Hypothalamus (tissue), 51 donors: Measurements from ENCODE around the gene SETD1B.
A peak's percentile ranks its signal among the peaks of the same experiment; 100 is the strongest.
"Not testable (repeated sequence)": the region's sequence is repeated elsewhere in the genome, so short reads cannot be mapped to it uniquely, and the experiment has no call there.

Source experiments
- DNase-seq, 51 donors: peaks; one replicate each; lab custom pipeline; 2025; lab: John Stamatoyannopoulos, UW

Gene SETD1B

GRCh38 chr12:121803861-121804416 is at the start of gene SETD1B:
SETD1B (plus strand) TSS chr12:121804009; CDS start chr12:121804738, 729 bp downstream.
- peak in 41 of 51 donors; percentile 14 to 81 (median 45) for DNase-seq

DNA sequence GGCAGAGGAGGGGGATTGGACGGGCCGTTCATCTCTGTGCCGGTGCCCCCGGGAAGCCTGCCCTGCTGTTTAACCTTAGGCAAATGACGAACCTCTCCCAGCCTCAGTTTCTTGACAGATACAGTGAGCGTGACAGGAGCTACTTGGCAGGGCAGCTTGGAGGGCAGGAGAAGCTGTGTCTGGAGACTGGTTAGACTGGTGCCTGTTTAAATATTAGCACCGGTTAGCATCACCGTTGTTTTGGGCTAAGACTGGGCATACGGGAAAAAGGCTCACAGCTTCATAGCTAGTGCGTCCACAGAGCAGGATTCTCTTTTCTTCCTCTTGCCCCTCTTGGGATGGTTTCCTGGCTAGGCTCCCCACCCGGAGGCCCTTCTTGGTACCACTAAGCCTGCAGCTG is 49.0 kb upstream of the SETD1B start:
- DNase-seq = no peak

DNA sequence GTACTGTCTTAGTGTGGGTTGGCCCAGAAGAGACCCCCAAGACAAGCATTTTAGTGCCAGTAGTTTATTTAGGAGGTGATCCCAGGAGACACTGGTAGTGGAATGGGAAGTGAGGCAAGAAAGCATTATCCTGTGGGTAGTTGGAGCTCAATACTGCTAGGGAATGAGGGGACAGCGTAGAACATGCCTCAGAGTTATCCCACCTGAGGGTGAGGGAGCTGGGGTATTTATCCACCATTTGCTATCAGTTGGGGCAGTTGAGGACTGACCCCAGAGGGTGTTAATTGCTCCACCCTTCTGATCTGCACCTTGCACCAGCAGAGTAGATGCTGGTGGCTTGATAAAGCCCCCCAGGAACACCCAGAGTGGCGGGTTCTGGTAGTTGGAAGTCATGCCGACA is 48.2 kb upstream of the SETD1B start:
- DNase-seq = no peak

DNA sequence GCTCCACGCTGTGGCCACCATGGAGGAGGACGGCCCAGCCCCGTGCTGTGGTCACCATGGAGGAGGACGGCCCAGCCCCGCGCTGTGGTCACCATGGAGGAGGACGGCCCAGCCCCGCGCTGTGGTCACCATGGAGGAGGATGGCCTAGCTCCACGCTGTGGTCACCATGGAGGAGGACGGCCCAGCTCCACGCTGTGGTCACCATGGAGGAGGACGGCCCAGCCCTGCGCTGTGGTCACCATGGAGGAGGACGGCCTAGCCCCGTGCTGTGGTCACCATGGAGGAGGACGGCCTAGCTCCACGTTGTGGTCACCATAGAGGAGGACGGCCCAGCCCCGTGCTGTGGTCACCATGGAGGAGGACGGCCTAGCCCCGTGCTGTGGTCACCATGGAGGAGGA is 45.3 kb upstream of the SETD1B start:
- not testable (repeated sequence) for DNase-seq

- DNase-seq = no peak
These were observed 41.5 kb upstream of the SETD1B start for GRCh38 chr12:121762269-121762668.

GRCh38 chr12:121764808-121765207 is 39.0 kb upstream of the SETD1B start:
- DNase-seq = no peak

DNA sequence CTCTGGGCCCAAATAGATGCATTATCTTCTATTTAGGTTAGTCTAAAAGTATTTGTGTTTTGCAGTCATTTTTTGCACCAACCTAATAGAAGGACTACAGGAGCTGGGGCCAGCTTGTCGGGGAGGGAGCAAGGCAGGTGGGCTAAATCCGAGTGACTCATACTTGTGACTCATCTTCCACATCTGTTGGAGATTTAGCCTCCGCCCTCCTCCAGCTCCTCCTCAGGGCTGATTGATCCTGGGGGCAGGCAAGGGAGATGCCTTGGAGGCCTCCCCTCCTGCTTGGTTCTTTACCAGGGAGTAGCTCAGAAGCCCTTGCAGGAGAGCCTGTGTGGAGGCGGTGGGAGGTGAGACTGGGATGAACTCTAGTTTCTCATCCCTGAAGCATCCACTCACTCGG is 38.2 kb upstream of the SETD1B start:
- DNase-seq = peak in 1 of 51 donors; percentile 37

DNA sequence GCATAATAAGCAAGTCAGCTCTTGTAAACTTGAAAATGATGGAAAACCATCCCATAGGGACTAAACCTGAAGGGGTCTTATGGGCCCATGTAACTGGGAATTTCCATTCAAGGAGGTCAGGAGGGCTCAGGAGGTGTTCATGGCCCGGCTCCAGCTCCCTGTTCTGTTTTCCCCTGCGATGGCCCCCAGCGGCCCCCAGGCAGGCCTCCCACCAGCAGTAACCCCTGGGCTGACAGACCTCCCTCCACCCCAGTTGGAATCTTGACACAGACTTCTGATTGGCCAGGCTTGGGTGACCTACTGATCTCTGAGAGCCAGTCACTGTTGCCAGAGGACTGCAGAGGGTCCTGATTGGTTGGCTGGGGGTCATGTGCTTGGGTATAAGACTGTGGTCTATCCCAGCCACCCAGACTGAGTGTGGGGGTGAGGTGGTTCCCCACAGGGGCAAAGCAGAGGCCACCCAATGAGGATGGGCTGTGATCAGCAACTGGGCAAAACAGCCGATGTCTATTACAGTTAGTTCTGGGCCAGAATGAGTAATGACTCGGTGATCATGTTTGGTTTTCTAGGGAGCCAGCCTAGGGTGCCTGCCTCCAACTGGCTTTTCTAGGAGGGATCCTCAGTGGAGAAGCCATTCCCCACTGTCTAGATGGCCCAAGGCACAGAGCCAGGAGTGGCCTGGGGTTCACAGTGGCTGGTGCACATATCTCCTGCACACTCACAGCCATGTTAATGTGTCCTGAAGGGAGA is 37.3 kb upstream of the SETD1B start:
- no peak for DNase-seq

DNA sequence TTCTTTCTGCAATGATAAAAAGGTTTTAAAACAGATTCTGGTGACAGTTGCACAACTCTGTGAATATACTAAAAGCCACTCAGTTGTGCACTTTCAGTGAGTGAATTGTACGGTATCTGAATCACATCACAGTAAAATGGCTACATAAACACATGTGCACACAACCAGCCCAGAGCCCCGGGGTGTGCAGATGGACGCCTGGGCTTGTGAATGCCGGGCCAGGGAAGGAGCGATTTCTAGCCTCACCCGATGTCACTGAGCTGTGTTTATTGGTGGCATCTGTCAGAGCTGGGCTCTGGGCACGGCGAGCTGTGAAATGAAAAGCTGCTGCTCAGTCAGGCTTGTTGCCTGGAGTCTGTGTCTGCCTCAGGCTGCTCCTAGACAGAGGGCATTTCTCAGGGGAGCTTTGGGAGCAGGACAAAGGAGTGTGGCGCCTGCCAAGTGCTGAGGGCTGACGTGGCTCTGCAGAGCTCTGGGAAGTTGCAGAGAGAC is 36.2 kb upstream of the SETD1B start:
- peak in 44 of 51 donors; percentile 8 to 82 (median 50) for DNase-seq

DNA sequence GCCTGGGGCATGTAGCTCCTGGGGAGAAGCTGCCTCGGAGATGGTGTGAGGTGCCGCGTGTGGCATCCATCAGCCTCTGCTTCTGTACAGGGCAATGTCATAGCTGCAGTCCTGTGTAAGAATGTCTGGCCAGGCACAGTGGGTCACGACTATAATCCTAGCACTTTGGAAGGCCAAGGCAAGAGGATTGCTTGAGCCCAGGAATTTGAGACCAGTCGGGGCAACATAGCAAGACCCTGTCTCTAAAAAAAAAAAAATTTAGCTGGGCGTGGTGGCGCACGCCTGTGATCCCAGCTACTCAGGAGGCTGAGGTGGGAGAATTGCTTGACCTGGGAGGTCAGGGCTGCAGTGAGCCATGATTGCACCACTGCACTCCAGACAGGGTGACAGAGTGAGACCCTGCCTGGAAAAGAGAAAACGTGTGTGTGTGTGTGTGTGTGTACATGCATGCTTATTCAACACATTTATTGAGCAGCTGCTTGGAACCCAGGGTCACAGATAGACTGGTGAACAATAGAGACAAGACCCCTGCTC is 34.4 kb upstream of the SETD1B start:
- DNase-seq = no peak

DNA sequence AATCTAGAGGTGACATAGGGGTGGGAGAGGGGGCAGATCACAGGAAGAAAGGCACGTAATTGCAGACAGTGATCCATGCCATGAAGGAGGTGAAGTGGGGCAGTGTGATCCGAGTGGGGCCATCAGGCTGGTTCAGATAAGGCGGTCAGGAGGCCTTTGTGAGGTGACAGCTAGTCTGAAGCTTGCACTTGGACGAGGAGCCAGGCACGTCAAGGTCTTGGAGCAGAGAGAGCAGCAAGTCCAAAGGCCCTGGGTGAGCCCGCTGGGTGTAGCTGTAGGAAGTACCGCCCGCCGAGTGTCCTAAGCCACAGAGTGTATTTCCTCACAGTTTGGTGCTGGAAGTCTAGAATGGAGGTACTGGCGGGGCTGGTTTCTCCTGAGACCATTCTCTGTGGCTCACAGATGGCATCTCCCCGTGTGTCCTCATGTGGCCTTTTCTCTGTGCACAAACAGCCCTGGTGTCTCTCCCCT is 33.9 kb upstream of the SETD1B start:
- no peak for DNase-seq

GRCh38 chr12:121770388-121770787 is 33.4 kb upstream of the SETD1B start:
- DNase-seq = no peak

DNA sequence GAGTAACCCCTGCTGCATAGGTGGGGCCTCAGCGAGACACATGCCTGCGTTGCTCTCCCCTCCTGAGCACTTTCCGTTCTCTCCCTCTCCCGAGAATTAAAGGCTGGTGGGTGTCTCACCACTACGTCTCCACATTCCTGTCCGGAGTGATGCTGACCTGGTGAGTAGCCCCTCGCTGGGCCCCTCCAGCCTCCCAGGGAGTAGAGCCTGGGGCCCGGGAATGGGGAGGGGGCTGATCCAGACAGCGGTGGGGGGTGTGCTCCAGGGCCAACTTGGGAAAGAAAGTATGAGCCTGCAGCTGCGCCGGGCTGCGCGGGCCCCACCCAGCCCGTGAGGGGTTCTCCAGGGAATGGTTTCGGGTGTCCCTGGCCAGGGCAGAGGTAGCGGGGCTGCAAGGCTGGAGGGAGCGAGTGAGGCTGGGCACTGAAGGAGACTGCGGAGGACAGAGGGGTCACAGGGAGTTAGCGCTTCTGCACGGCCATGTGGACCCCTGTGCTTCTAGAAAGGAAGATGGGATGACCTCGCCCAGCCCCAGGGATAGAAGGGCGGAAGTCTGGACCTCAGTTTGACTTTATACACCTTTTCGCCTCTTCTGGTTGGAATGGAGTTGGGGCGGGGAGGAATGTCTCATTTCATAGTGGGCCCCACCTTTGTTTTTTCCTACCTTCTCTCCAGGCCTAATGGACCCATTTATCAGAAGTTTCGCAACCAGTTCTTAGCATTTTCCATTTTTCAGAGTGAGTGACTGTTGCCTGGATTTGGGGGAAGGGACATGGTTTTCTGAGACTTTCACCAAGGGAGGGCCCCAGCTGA is 32.8 kb upstream of the SETD1B start:
- DNase-seq = no peak

GRCh38 chr12:121773011-121773777 is 30.6 kb upstream of the SETD1B start:
- DNase-seq = peak in 39 of 51 donors; percentile 11 to 66 (median 32)

DNA sequence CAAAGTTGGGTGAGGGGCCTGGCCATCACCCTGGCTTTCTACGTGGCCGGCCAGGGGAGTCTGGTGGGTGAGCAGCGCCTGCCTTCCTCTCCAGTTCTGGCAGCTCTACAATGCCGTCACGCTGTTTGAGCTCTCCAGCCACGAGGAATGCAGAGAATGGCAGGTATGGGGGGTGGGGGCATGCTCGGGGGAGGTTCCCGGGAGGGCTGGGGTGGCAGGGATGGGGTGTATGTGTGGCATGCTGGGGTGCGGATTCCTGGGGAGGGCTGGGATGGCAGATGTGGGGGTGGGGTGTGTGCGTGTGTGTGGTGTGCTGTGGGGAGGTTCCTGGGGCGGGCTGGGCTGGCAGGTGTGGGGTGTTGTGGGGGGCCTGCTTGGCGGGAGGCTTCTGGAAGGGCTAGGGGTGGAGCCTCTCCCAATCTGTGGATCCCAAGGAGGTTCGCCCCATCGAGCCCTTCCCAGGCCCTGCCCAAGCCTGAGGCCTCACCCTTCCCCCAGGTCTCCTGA is 28.8 kb upstream of the SETD1B start:
- DNase-seq = no peak

DNA sequence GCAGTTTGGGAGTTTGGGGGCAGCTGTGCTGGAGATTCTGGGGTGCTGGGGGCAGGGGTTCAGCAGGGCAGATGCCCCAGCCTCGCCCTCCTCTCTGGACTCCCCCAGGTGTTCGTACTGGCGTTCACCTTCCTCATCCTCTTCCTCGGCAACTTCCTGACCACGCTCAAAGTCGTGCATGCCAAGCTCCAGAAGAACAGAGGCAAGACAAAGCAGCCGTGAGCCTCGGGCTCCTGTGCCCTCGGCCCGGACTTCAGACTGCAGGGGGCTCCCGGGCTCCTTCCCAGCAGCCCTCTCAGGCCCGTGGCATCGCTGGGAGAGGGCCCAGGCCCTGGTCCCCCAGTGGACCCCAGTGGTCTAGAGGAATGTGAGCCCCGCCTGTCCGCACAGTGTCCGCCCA is 28.3 kb upstream of the SETD1B start:
- DNase-seq = no peak

DNA sequence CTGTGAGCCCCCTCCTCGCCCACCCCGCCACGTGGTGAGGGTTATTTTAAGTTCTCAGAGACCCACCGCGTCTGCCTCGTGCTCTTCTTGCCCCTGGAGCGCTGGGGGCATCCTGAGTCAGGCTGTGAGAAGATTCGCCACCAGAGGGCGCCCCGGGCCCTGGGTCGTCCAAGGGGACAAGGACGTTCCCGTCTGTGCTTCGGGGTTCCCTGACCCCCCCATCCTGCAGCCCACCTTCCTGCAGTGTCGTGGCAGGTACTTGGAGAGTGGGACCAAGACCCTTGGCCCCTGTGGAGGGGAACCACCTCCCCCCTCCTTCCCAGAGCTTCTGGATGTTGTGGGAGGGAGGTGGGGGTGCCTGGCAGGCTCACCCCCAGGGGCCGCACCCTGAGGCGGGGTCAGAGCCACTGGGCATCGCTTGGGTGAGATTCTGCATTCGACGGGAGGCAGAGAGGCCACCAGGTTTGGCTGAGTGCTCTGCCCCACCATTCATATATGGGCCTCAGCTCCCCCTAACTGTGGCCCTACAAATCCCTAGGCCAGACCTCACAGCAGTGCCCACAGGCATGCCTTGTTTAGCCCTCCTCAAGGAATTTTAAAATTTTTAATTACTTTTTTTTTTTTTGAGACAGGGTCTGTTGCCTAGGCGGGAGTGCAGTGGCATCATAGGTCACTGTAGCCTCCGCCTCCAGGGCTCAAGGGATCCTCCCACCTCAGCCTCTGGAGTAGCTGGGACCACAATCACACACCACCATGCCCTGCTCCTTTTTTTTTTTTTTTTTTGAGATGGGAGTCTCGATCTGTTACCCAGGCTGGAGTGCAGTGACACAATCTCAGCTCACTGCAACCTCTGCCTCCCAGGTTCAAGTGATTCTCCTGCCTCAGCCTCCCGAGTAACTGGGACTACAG is 27.4 kb upstream of the SETD1B start:
- peak in 35 of 51 donors; percentile 5 to 75 (median 40) for DNase-seq

DNA sequence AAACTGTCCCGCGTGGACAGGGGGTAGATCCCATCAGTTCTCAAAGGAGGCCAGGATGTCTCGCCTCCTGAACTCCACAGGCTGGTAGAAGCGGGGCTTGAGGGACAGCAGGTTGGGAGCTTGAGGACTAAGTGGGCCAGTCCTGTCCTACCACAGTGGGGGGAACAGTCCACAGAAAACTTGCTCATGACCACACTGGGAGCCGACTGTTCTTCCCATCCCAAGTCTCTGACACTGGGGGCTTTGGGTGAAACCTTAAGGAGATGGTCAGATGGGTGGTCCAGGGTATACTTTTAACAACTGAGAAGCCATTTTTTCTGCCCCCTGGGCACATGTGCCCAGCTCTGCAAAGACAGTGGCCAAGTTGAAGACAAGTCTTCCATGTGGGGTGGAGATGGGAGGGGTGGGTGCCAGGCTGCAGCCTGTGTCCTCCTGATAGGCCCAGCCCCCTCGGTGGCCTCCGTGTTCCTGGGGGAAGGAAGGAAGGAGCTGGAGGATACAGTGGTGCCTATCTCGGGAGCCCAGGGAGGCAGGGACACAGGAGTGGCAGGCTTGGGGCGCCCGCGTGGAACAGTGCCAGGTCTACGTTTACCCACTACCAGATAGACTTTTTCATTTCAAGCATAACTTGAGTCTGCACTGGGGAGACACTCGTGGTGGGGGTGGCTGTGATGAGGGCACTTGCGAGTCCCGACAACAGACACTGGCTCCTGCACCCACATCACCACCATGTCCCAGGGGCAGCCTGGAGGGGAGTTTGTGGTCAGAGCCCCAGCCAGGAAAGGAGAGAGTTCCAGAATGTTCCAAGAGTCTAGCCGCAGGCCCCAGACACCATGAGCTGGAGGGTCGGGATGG is 25.0 kb upstream of the SETD1B start:
- no peak for DNase-seq
